ENCODE data around the gene SYNE2. TPM values are rescaled to one million over a fixed set of nuclear protein-coding genes. Genes with fewer than 3 reads are reported as not detected.

Gene SYNE2
- total and polyA plus RNA-seq, 2 of the 8 experiments (the other 6 are each of a cell fraction or from before 2014, with no cell fraction given) = 32.6 to 46.1 TPM

GRCh38 chr14:64147126-64147790 lies 294.5 kb downstream of the SYNE2 start:
- no peak overlapping the region for H4K91ac ChIP-seq (replicated peaks; ENCODE audit: insufficient read length, low read length)
- no peak overlapping the region for H3K18ac ChIP-seq (ENCODE audit: extremely low read depth, low read length)
- no peaks in the 10 kb centered on the region for H4K20me1 ChIP-seq (replicated peaks in 1 of 2; ENCODE audit: control insufficient read depth in 1 of 2, insufficient read depth in 2 of 2, low read length in 2 of 2)
- H3K9me3 ChIP-seq (ENCODE audit: insufficient read depth in 2 of 2, low read depth in 1 of 2, low read length in 1 of 2) = no peaks in the 10 kb centered on the region
- no peak overlapping the region for H2AFZ ChIP-seq (ENCODE audit: low read length)
- H2BK12ac ChIP-seq (ENCODE audit: low read depth, low read length) = no peak overlapping the region
- ChIA-PET POLR2A (ENCODE audit: partially characterized antibody) (no interaction called here), CTCF (ENCODE audit: partially characterized antibody) (no interaction called here)
- peaks cover 2 to 29% (median 6%) of the 10 kb centered on the region in 4 experiments; a peak in 6 of 8 replicates for H3K36me3 ChIP-seq (ENCODE audit: control insufficient read depth in 2 of 4, insufficient read depth in 4 of 4, low read length in 3 of 4)
- H2BK120ac ChIP-seq (replicated peaks; ENCODE audit: low read depth, low read length) = no peak overlapping the region
- DNase-seq (ENCODE audit: low read depth in 1 of 2, low spot score in 2 of 2) (no peak), FAIRE-seq (no peak)
- H3K4me1 ChIP-seq (replicated peaks in 1 of 4; ENCODE audit: control insufficient read depth in 3 of 4, insufficient read depth in 4 of 4, low read length in 3 of 4) = no peaks in the 10 kb centered on the region
- H2BK5ac ChIP-seq (ENCODE audit: low read depth, low read length) = no peak overlapping the region; the same call in 1 of the 2 replicates
- no peak overlapping the region for H3K23ac ChIP-seq (ENCODE audit: insufficient read length)
- no peak overlapping the region for H2BK15ac ChIP-seq (ENCODE audit: low read length)
- no peaks in the 10 kb centered on the region for H3K79me1 ChIP-seq (ENCODE audit: low read depth, low read length)
- no peak overlapping the region for H3K56ac ChIP-seq (replicated peaks; ENCODE audit: insufficient read length, low read depth, low read length)
- no peak overlapping the region for H3K27ac ChIP-seq (ENCODE audit: low read depth, low read length)
- H3K4ac ChIP-seq (replicated peaks; ENCODE audit: insufficient read length, low read depth, low read length) = no peak overlapping the region
- H3K4me2 ChIP-seq (ENCODE audit: insufficient read depth in 1 of 2, low read depth in 2 of 2, low read length in 2 of 2) = no peak overlapping the region
- no peaks in the 10 kb centered on the region for H3K79me2 ChIP-seq (ENCODE audit: control insufficient read depth in 1 of 2, insufficient read depth in 2 of 2, low read length in 2 of 2)
- H4K5ac ChIP-seq (ENCODE audit: insufficient read length, low read depth, low read length) = no peak overlapping the region
- no peak overlapping the region for H4K8ac ChIP-seq (ENCODE audit: extremely low read depth, insufficient read depth, low read length)
- H3K14ac ChIP-seq (ENCODE audit: insufficient read length) = no peak overlapping the region
- no peak overlapping the region for H3K9ac ChIP-seq (replicated peaks in 1 of 4; ENCODE audit: extremely low read depth in 1 of 4, low read depth in 3 of 4, low read length in 3 of 4)
- no peak overlapping the region for H3K4me3 ChIP-seq (ENCODE audit: extremely low read depth in 1 of 4, insufficient read depth in 2 of 4, low read depth in 3 of 4, low read length in 4 of 4)
- H3K23me2 ChIP-seq (ENCODE audit: low read depth, low read length) = no peaks in the 10 kb centered on the region
- no peaks in the 10 kb centered on the region for H3K27me3 ChIP-seq (replicated peaks in 1 of 4; ENCODE audit: control insufficient read depth in 3 of 4, extremely low read depth in 1 of 4, insufficient read depth in 3 of 4, low read length in 3 of 4)
- H2BK20ac ChIP-seq (ENCODE audit: low read length) = no peak overlapping the region
- 91% methylated on average over 7 of the region's 7 CpGs; no CpG with 5 or more reads in 1 of the 2 experiments for WGBS, 2 experiments (ENCODE audit: extremely low coverage in 1 of 2, insufficient coverage in 1 of 2, insufficient read length in 1 of 2, insufficient replicate concordance in 2 of 2, low coverage in 1 of 2, low lambda C conversion rate in 2 of 2, missing lambda C conversion rate in 1 of 2)
- H2AK5ac ChIP-seq (ENCODE audit: low read depth, low read length) = no peak overlapping the region
- no peak for TF ChIP-seq GTF2F1 (IDR thresholded peaks at IDR 0.05; ENCODE audit: borderline replicate concordance, low read depth, low read length)
- TF ChIP-seq CEBPB (IDR thresholded peaks at IDR 0.05; ENCODE audit: low read depth, low read length) = no peak
- TF ChIP-seq SP2 (IDR thresholded peaks at IDR 0.05; ENCODE audit: low read length) = no peak
- TF ChIP-seq BRCA1 (IDR thresholded peaks at IDR 0.05; ENCODE audit: low read depth, low read length) = no peak
- no peak for TF ChIP-seq SIRT6 (IDR thresholded peaks at IDR 0.05; ENCODE audit: low read length)
- no peak for TF ChIP-seq SP1 (IDR thresholded peaks at IDR 0.05; ENCODE audit: low read depth, low read length)
- no peak for TF ChIP-seq ZNF274 (IDR thresholded peaks at IDR 0.05; ENCODE audit: borderline replicate concordance, extremely low read depth, low read length)
- TF ChIP-seq TAF1 (IDR thresholded peaks at IDR 0.05; ENCODE audit: low read depth, low read length) = no peak
- no peak for TF ChIP-seq EP300 (IDR thresholded peaks at IDR 0.05; ENCODE audit: borderline replicate concordance in 1 of 2, low read depth in 2 of 2, low read length in 2 of 2)
- no peak for TF ChIP-seq MAFK (IDR thresholded peaks at IDR 0.05; ENCODE audit: low read depth, low read length)
- TF ChIP-seq ATF2 (IDR thresholded peaks at IDR 0.05; ENCODE audit: low read length) = no peak
- TF ChIP-seq SIN3A (conservative IDR thresholded peaks at IDR 0.05 in 1 of 2, IDR thresholded peaks at IDR 0.05 in 1 of 2; ENCODE audit: low read depth in 1 of 2, low read length in 2 of 2) = no peak

Data from H1 (cell line).